SU-DHL-6 (cell line): ENCODE data around the gene OSTM1.

Experiments used
- EZH2phosphoT487 ChIP-seq: fragments of 200-600 bp; sonication (generic), shearing (Covaris generic); conservative IDR thresholded peaks from 2 replicates; pipeline ENCODE4 v1.6.1; 2018; ENCODE audit warnings: mild to moderate bottlenecking, antibody characterized with exemption, low read length, moderate library complexity, mixed read lengths
- TF ChIP-seq, protein P1 (sequence below): fragments of 200-600 bp; sonication (generic); IDR thresholded peaks from one replicate; pipeline ENCODE4 v1.5.1; 2017; ENCODE audit warnings: antibody characterized with exemption, mild to moderate bottlenecking, low read length, moderate library complexity; ENCODE audit not compliant: insufficient read depth, poor library complexity, severe bottlenecking

DNA sequence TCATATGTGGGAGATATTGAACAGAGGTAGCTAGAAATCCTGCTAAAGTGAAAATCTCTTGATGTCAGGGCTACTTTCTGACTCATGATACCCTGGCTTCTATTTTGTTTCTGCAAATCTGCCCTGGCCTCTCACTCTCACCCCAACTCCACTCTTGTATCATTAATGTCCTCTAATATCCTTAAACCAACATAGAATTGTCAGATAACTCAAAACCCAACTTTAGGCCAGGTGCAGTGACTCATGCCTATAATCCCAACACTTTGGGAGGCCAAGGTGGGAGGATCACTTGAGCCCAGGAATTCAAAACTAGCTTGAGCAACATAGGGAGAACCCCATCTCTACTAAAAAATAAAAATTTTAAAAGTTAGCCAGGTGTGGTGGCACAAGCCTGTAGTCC is 33.8 kb upstream of the OSTM1 start:
- TF ChIP-seq, protein P1, sequence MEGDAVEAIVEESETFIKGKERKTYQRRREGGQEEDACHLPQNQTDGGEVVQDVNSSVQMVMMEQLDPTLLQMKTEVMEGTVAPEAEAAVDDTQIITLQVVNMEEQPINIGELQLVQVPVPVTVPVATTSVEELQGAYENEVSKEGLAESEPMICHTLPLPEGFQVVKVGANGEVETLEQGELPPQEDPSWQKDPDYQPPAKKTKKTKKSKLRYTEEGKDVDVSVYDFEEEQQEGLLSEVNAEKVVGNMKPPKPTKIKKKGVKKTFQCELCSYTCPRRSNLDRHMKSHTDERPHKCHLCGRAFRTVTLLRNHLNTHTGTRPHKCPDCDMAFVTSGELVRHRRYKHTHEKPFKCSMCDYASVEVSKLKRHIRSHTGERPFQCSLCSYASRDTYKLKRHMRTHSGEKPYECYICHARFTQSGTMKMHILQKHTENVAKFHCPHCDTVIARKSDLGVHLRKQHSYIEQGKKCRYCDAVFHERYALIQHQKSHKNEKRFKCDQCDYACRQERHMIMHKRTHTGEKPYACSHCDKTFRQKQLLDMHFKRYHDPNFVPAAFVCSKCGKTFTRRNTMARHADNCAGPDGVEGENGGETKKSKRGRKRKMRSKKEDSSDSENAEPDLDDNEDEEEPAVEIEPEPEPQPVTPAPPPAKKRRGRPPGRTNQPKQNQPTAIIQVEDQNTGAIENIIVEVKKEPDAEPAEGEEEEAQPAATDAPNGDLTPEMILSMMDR, result no peak
- TF ChIP-seq EZH2phosphoT487, result no peak
